Erythroblast (primary cell): ENCODE results near the gene IDI1.

Source experiments
- GATA1 ChIP-seq: IDR thresholded peaks from 2 replicates; pipeline ENCODE4 v1.6.1; 2011; ENCODE audit warnings: low read depth, mild to moderate bottlenecking, control low read depth, low read length, moderate library complexity
- POLR2A ChIP-seq: IDR thresholded peaks from 2 replicates; pipeline ENCODE4 v1.6.1; 2011; ENCODE audit warnings: mild to moderate bottlenecking, low read length

DNA sequence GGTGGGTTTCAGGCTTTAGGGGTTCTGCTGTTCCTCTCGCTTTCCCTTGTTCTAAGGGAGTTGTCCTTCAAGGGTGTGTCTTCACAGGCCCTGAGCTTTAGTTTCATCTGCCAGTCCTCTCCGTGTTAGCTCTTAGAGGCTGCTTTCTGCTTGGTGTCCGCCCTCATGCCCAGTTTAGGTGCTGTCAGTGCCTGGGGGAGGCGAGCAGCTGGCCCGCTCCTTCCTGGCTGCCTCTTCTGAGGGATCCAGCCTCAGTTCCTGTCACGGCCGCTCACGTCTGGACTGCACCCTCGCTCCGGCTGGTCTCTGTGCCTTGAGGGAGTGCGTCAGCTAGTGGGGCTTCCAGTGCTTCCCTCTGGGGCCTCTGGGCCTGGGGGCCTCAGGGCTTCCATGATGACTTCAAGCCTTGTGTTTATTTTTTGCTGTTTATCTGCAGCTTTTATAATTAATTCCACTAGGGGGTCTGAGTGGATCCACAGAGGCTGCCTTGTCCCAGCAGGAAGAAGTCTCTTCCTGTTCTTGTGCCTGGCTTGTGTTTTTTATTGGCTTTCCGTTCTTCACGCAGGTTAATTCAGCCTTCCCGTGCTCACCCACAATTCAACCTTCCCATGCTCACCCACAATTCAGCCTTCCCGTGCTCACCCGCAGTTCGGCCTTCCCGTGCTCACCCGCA, 40.2 kb upstream of the IDI1 start:
- TF ChIP-seq POLR2A (no peak), GATA1 (no peak)
